ENCODE results near the gene RTBDN. TPM values are rescaled to one million over a fixed set of nuclear protein-coding genes. Genes with fewer than 3 reads are reported as not detected.
A peak's percentile ranks its signal among the peaks of the same experiment; 100 is the strongest.

Gene RTBDN
- polyA plus RNA-seq, 1 of the 3 experiments (the other 2 are of a cell fraction), result 0.72 TPM

DNA sequence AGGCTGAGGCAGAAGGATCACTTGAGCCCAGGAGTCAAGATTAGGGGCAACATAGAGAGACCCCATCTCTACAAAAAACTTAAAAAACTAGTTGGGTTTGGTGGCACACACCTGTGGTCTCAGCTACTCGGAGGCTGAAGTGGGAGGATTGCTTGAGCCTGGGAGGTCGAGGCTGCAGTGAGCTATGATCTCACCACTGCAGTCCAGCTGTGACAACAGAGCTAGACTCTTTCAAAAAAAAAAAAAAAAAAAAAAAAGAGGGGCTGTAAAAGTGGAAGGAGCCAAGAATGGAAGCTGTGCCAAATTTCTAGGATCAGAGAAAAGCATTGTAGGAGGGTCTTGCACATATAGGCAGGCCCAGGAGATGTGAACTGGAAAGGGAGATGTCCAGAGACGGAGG, 37.3 kb upstream of the RTBDN start:
- 68% methylated on average over 3 of the region's 3 CpGs for WGBS (ENCODE audit: low lambda C conversion rate)
- DNase-seq, result no peak
- TF ChIP-seq FOXM1 (IDR thresholded peaks at IDR 0.05; ENCODE audit: low read depth), result no peak
- TF ChIP-seq, protein P1, sequence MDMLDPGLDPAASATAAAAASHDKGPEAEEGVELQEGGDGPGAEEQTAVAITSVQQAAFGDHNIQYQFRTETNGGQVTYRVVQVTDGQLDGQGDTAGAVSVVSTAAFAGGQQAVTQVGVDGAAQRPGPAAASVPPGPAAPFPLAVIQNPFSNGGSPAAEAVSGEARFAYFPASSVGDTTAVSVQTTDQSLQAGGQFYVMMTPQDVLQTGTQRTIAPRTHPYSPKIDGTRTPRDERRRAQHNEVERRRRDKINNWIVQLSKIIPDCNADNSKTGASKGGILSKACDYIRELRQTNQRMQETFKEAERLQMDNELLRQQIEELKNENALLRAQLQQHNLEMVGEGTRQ (IDR thresholded peaks at IDR 0.05; ENCODE audit: borderline replicate concordance, low read depth, low read length), result no peak
- TF ChIP-seq RFX5 (IDR thresholded peaks at IDR 0.05; ENCODE audit: low read length), result no peak
- TF ChIP-seq TAF1 (IDR thresholded peaks at IDR 0.05; ENCODE audit: borderline replicate concordance, low read depth, low read length), result no peak
- TF ChIP-seq, protein P2, sequence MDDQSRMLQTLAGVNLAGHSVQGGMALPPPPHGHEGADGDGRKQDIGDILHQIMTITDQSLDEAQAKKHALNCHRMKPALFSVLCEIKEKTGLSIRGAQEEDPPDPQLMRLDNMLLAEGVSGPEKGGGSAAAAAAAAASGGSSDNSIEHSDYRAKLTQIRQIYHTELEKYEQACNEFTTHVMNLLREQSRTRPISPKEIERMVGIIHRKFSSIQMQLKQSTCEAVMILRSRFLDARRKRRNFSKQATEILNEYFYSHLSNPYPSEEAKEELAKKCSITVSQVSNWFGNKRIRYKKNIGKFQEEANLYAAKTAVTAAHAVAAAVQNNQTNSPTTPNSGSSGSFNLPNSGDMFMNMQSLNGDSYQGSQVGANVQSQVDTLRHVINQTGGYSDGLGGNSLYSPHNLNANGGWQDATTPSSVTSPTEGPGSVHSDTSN (IDR thresholded peaks at IDR 0.05), result no peak
- TF ChIP-seq NRF1 (IDR thresholded peaks at IDR 0.05; ENCODE audit: low read depth, low read length), result no peak
- TF ChIP-seq MXI1 (IDR thresholded peaks at IDR 0.05; ENCODE audit: low read depth, low read length), result no peak
- TF ChIP-seq EZH2phosphoT487 (IDR thresholded peaks at IDR 0.05; ENCODE audit: borderline replicate concordance, low read depth), result no peak
- TF ChIP-seq NFIC (IDR thresholded peaks at IDR 0.05; ENCODE audit: borderline replicate concordance), result no peak
- TF ChIP-seq RXRA (IDR thresholded peaks at IDR 0.05; ENCODE audit: borderline replicate concordance, low read depth), result no peak
- no peak for TF ChIP-seq EP300 (IDR thresholded peaks at IDR 0.05; ENCODE audit: borderline replicate concordance in 1 of 2, low read depth in 1 of 2, low read length in 1 of 2)
- no peak for TF ChIP-seq ELF1 (IDR thresholded peaks at IDR 0.05)
- TF ChIP-seq JUND (IDR thresholded peaks at IDR 0.05), result no peak
- ChIA-PET POLR2A (no interaction called here), CTCF (interaction anchor here (1.8 to 10.3 kb wide), 3 partner anchors 9 to 24 kb away, joined by 4 to 62 read pairs (median 6); no protein-coding TSS in a partner anchor)
- no peaks in the 10 kb centered on the region for H3K4me1 ChIP-seq (ENCODE audit: control insufficient read depth in 1 of 2, insufficient read depth in 2 of 2, low read depth in 1 of 2, low read length in 1 of 2)
- H3F3A ChIP-seq (replicated peaks; ENCODE audit: insufficient read depth), result peaks cover 7% of the 10 kb centered on the region
- no peaks in the 10 kb centered on the region for H3K27me3 ChIP-seq (ENCODE audit: insufficient read depth)
- H3K9me3 ChIP-seq, result no peaks in the 10 kb centered on the region
- no peaks in the 10 kb centered on the region for H3K79me2 ChIP-seq (ENCODE audit: insufficient read depth)
- H3K9me2 ChIP-seq, result no peaks in the 10 kb centered on the region
- H3K9ac ChIP-seq, result no peak overlapping the region
- no peaks in the 10 kb centered on the region for H4K20me1 ChIP-seq (ENCODE audit: insufficient read depth)
- no peaks in the 10 kb centered on the region for H3K36me3 ChIP-seq (replicated peaks in 1 of 2; ENCODE audit: control insufficient read depth in 1 of 2, insufficient read depth in 2 of 2, low read length in 1 of 2)
- no peak overlapping the region for H3K4me2 ChIP-seq
- H3K27ac ChIP-seq (ENCODE audit: low read depth in 2 of 2, low read length in 1 of 2), result no peak overlapping the region
- H2AFZ ChIP-seq (ENCODE audit: low read depth), result no peak overlapping the region
- no peak overlapping the region for H3K4me3 ChIP-seq (ENCODE audit: low read depth in 2 of 2, low read length in 1 of 2)

DNA sequence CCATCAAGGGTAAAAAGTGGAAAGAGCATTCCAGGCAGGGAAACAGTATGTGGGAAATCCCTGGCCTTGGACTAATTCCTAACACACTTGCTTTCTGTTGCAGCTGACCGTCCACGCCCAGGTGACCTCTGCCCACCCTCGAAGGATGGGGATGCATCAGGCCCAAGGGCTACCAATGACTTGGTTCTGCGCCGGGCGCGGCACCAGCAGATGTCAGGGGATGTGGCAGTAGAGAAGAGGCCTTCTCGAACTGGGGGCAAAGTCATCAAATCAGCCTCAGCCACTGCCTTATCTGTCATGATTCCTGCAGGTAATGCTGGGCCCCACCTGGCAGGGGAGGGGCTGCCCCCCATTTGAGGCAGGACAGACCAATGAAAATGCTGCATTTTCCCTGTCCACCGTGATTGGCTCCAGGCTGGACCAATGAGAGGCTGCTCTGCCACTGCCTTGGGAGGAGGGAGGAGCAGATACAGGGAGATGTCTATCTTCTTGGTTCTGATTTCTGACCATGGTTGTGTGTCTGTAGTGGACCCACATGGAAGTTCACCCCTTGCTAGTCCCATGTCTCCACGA, 34.2 kb upstream of the RTBDN start:
- WGBS (ENCODE audit: low lambda C conversion rate), result 93% methylated on average over 9 of the region's 10 CpGs
- ChIA-PET POLR2A (no interaction called here), CTCF (interaction anchor here (10.3 kb wide), 1 partner anchor 21 kb away, joined by 62 read pairs; no protein-coding TSS in a partner anchor)
- H3K27me3 ChIP-seq (ENCODE audit: insufficient read depth), result no peaks in the 10 kb centered on the region
- H3K27ac ChIP-seq (ENCODE audit: low read depth in 2 of 2, low read length in 1 of 2), result no peak overlapping the region
- peaks cover 5% of the 10 kb centered on the region for H3F3A ChIP-seq (replicated peaks; ENCODE audit: insufficient read depth)
- TF ChIP-seq, protein P2 (IDR thresholded peaks at IDR 0.05), result peak; percentile 79
- TF ChIP-seq, protein P3, sequence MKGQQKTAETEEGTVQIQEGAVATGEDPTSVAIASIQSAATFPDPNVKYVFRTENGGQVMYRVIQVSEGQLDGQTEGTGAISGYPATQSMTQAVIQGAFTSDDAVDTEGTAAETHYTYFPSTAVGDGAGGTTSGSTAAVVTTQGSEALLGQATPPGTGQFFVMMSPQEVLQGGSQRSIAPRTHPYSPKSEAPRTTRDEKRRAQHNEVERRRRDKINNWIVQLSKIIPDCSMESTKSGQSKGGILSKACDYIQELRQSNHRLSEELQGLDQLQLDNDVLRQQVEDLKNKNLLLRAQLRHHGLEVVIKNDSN (IDR thresholded peaks at IDR 0.05; ENCODE audit: borderline replicate concordance, low read depth), result no peak
- no peak overlapping the region for H3K4me3 ChIP-seq (ENCODE audit: low read depth in 2 of 2, low read length in 1 of 2)
- H3K4me1 ChIP-seq (ENCODE audit: control insufficient read depth in 1 of 2, insufficient read depth in 2 of 2, low read depth in 1 of 2, low read length in 1 of 2), result no peaks in the 10 kb centered on the region
- no peaks in the 10 kb centered on the region for H3K79me2 ChIP-seq (ENCODE audit: insufficient read depth)
- no peaks in the 10 kb centered on the region for H4K20me1 ChIP-seq (ENCODE audit: insufficient read depth)
- no peaks in the 10 kb centered on the region for H3K9me3 ChIP-seq
- no peaks in the 10 kb centered on the region for H3K9me2 ChIP-seq
- DNase-seq, result peak; percentile 63
- H2AFZ ChIP-seq (ENCODE audit: low read depth), result no peak overlapping the region
- H3K9ac ChIP-seq, result no peak overlapping the region
- no peaks in the 10 kb centered on the region for H3K36me3 ChIP-seq (replicated peaks in 1 of 2; ENCODE audit: control insufficient read depth in 1 of 2, insufficient read depth in 2 of 2, low read length in 1 of 2)
- H3K4me2 ChIP-seq, result no peak overlapping the region

Data from SK-N-SH (cell line).